Naive B cell (primary cell): Measurements from ENCODE around the gene USP43. TPM values are rescaled to one million over a fixed set of nuclear protein-coding genes. Genes with fewer than 3 reads are reported as not detected.

Experiments used
- ATAC-seq, 2 donors: fragments of 150-1000 bp; cut with Tn5 transposase; 2 replicates each; pipeline ENCODE4 v1.10.0; 2021; ENCODE audit warnings: low read depth in 2 of 2, mild to moderate bottlenecking in 2 of 2, moderate library complexity in 2 of 2
- DNase-seq: peaks from one replicate; pipeline ENCODE4 v3.0.0; 2022
- H3K27ac Mint-ChIP-seq, 6 donors: one replicate each; pipeline ENCODE4 v1.8.0; 2020 to 2022; ENCODE audit warnings: mild to moderate bottlenecking in 6 of 6, mixed read lengths in 6 of 6, moderate library complexity in 5 of 6, inconsistent platforms in 2 of 6
- H3K27me3 Mint-ChIP-seq, 3 donors: one replicate each; pipeline ENCODE4 v1.8.0; 2021 to 2022; ENCODE audit warnings: mixed read lengths in 3 of 3, mild to moderate bottlenecking in 1 of 3
- H3K36me3 Mint-ChIP-seq, 2 donors: one replicate each; pipeline ENCODE4 v1.8.0; 2020 to 2022; ENCODE audit warnings: mixed read lengths in 2 of 2, inconsistent platforms in 1 of 2, mild to moderate bottlenecking in 1 of 2
- H3K4me1 Mint-ChIP-seq, 3 donors: one replicate each; pipeline ENCODE4 v1.8.0; 2020 to 2022; ENCODE audit warnings: mixed read lengths in 3 of 3, inconsistent platforms in 1 of 3, mild to moderate bottlenecking in 1 of 3, moderate library complexity in 1 of 3
- H3K4me3 Mint-ChIP-seq, 8 donors: one replicate each; pipeline ENCODE4 v1.8.0; 2020 to 2022; ENCODE audit warnings: mild to moderate bottlenecking in 8 of 8, mixed read lengths in 8 of 8, moderate library complexity in 8 of 8, inconsistent platforms in 2 of 8
- H3K9me3 Mint-ChIP-seq, 7 donors: one replicate each; pipeline ENCODE4 v1.8.0; 2020 to 2022; ENCODE audit warnings: mixed read lengths in 7 of 7, mild to moderate bottlenecking in 5 of 7, inconsistent platforms in 2 of 7, moderate library complexity in 1 of 7
- polyA plus RNA-seq, 6 donors: library from polyadenylated mRNA; unstranded; fragments of 300-500 nt; fragmentation: Illumina TruSeq; gene quantifications; one replicate each; pipeline ENCODE4 v1.2.3, GENCODE V29; 2021; ENCODE audit warnings: low read depth in 6 of 6

Gene USP43
- polyA plus RNA-seq, 6 donors from 2014 or later = not detected

DNA sequence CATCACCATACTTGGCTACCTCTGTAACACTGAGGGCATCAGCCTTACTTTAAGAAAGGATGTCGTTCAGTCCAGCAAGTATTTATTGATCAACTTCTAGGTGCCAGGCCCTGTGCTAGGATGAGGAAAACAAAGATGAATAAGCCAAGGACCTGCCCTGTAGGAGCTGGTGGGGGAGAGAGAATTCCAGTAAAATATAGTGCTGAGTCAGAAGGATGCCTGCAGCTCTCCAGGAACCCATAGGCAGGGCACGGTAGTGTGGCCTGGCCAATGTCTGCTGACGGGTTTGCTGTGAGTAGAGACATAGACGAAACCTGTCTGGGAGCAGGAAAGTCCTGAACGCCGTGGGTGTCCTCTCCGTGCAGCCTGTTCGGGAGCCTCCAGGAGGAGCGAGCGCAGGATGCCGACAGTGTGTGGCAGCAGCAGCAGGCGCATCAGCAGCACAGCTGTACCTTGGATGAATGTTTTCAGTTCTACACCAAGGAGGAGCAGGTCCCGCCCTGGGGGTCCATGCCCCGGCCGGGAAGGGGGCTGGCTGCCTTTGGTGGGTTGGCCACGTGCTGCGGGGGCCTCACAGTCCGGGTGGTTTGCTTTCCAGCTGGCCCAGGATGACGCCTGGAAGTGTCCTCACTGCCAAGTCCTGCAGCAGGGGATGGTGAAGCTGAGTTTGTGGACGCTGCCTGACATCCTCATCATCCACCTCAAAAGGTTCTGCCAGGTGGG is 55.6 kb downstream of the USP43 start:
- ATAC-seq = no peak
- H3K4me1 Mint-ChIP-seq = peaks cover 0 to 13% (median 8%) of the 10 kb centered on the region in 3 donors
- no peak for DNase-seq
- H3K36me3 Mint-ChIP-seq = no peaks in the 10 kb centered on the region
- H3K9me3 Mint-ChIP-seq = no peaks in the 10 kb centered on the region
- H3K27ac Mint-ChIP-seq = no peak overlapping the region
- H3K27me3 Mint-ChIP-seq = no peaks in the 10 kb centered on the region
- H3K4me3 Mint-ChIP-seq = no peak overlapping the region

GRCh38 chr17:9702482-9702881 is 57.2 kb downstream of the USP43 start:
- no peak overlapping the region for H3K27ac Mint-ChIP-seq
- no peaks in the 10 kb centered on the region for H3K9me3 Mint-ChIP-seq
- H3K4me3 Mint-ChIP-seq = no peak overlapping the region
- DNase-seq (no peak), ATAC-seq (no peak)
- no peaks in the 10 kb centered on the region for H3K36me3 Mint-ChIP-seq
- no peaks in the 10 kb centered on the region for H3K27me3 Mint-ChIP-seq
- H3K4me1 Mint-ChIP-seq = peaks cover 0 to 13% (median 8%) of the 10 kb centered on the region in 3 donors

- Mint-ChIP-seq H3K4me1 (peaks cover 0 to 13% (median 8%) of the 10 kb centered on the region in 3 donors), H3K9me3 (peaks cover 0 to 4% (median 0%) of the 10 kb centered on the region in 7 donors), H3K36me3 (no peaks in the 10 kb centered on the region), H3K4me3 (peak overlapping the region in 2 of 8 donors; percentile 21 to 42), H3K27ac (peak overlapping the region in 1 of 6 donors; percentile 11), H3K27me3 (no peaks in the 10 kb centered on the region)
- DNase-seq (no peak), ATAC-seq (no peak)
Observed at GRCh38 chr17:9702914-9703780, 57.8 kb downstream of the USP43 start.

- DNase-seq (no peak), ATAC-seq (no peak)
- Mint-ChIP-seq H3K27ac (no peak overlapping the region), H3K4me3 (peak overlapping the region in 1 of 8 donors; percentile 7), H3K9me3 (peaks cover 0 to 6% (median 0%) of the 10 kb centered on the region in 7 donors), H3K4me1 (peaks cover 0 to 13% (median 8%) of the 10 kb centered on the region in 3 donors), H3K27me3 (no peaks in the 10 kb centered on the region), H3K36me3 (no peaks in the 10 kb centered on the region)
Observed at GRCh38 chr17:9703781-9704082, 58.4 kb downstream of the USP43 start.

DNA sequence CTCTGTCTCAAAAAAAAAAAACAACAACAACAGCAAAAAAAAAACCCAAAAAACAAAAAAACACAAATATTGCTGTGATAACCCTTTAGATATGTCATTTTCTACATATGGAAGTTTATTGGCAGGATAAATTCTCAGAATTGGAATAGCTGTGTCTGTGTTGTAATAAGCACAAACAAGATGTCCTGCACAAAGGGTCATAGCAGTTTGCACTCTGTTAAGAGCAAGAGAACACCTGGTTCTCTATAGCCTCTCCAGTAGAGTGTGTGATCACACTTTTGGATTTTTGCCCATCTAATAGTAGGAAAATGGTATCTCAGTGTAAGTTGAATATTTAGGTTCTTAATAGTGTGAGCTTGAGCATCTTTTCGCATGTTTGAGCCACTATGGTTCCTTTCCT is 60.4 kb downstream of the USP43 start:
- no peak overlapping the region for H3K27ac Mint-ChIP-seq
- no peak overlapping the region for H3K4me3 Mint-ChIP-seq
- peaks cover 0 to 13% (median 8%) of the 10 kb centered on the region in 3 donors for H3K4me1 Mint-ChIP-seq
- DNase-seq = no peak
- H3K27me3 Mint-ChIP-seq = no peaks in the 10 kb centered on the region
- H3K36me3 Mint-ChIP-seq = no peaks in the 10 kb centered on the region
- peaks cover 0 to 6% (median 0%) of the 10 kb centered on the region in 7 donors for H3K9me3 Mint-ChIP-seq
- no peak for ATAC-seq

- Mint-ChIP-seq H3K36me3 (no peaks in the 10 kb centered on the region), H3K4me3 (peak overlapping the region in 1 of 8 donors; percentile 23), H3K27ac (no peak overlapping the region), H3K27me3 (no peaks in the 10 kb centered on the region), H3K4me1 (peaks cover 0 to 8% (median 0%) of the 10 kb centered on the region in 3 donors), H3K9me3 (peaks cover 0 to 6% (median 0%) of the 10 kb centered on the region in 7 donors)
- no peak for DNase-seq
- no peak for ATAC-seq
Observed at GRCh38 chr17:9707948-9708347, 62.6 kb downstream of the USP43 start.

DNA sequence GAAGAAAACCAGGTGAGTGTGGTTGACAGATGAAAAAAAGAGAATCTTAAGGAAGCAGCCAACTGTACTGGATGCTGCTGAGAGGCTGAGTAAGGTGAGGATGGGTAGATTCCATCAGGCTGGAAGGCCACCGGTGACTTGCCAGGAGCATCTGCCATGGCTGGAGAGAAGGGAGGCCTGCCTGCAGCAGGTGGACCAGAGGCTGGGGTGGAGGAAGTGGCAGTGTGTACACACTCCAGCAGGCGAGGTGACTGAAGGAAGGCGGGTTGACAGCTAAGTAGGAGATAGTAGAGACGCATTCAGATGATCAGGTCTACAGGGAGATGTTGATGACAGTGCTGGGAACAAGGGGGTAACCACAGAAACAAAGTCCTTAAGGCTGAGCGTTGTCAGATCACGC is 69.5 kb downstream of the USP43 start:
- Mint-ChIP-seq H3K4me1 (no peaks in the 10 kb centered on the region), H3K27ac (no peak overlapping the region), H3K36me3 (no peaks in the 10 kb centered on the region), H3K27me3 (no peaks in the 10 kb centered on the region), H3K4me3 (no peak overlapping the region), H3K9me3 (no peaks in the 10 kb centered on the region)
- ATAC-seq = no peak
- DNase-seq = no peak

GRCh38 chr17:9715503-9716016 is 70.2 kb downstream of the USP43 start:
- Mint-ChIP-seq H3K36me3 (no peaks in the 10 kb centered on the region), H3K27ac (no peak overlapping the region), H3K9me3 (no peaks in the 10 kb centered on the region), H3K4me1 (no peaks in the 10 kb centered on the region), H3K27me3 (no peaks in the 10 kb centered on the region), H3K4me3 (no peak overlapping the region)
- ATAC-seq = no peak
- no peak for DNase-seq

GRCh38 chr17:9725575-9725974 is 80.3 kb downstream of the USP43 start:
- H3K27me3 Mint-ChIP-seq = peaks cover 0 to 8% (median 5%) of the 10 kb centered on the region in 3 donors

DNA sequence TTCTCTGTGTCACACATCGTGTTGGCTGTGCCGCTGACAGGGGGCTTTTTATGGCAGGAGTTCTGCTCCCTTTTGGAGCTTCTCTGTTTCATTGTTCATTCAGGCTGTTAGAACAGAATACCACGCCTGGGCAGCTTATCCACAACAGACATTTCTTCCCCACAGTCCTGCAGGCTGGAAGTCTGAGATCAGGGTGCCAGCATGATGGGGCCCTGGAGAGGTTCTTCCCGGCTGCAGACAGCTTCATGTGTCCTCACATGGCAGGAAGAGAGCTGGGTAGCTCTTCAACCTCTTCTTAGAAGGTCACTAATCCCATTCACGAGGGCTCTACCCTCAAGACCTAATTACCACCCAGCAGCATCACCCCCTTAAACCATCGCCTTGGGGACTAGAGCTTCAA is 81.0 kb downstream of the USP43 start:
- H3K27ac Mint-ChIP-seq = no peak overlapping the region
- ATAC-seq = no peak
- H3K9me3 Mint-ChIP-seq = peaks cover 0 to 1% (median 0%) of the 10 kb centered on the region in 7 donors

More at GRCh38 chr17:9725575-9725974, 80.3 kb downstream of the USP43 start:
- no peak overlapping the region for H3K27ac Mint-ChIP-seq
- no peak for ATAC-seq
- H3K36me3 Mint-ChIP-seq = no peaks in the 10 kb centered on the region
- H3K4me3 Mint-ChIP-seq = no peak overlapping the region
- peaks cover 0 to 4% (median 0%) of the 10 kb centered on the region in 3 donors for H3K4me1 Mint-ChIP-seq
- no peaks in the 10 kb centered on the region for H3K9me3 Mint-ChIP-seq
- DNase-seq = no peak

GRCh38 chr17:9728005-9728404 is 82.7 kb downstream of the USP43 start:
- no peak overlapping the region for H3K4me3 Mint-ChIP-seq
- peaks cover 0 to 8% (median 5%) of the 10 kb centered on the region in 3 donors for H3K27me3 Mint-ChIP-seq
- ATAC-seq (no peak), DNase-seq (no peak)
- peaks cover 0 to 4% (median 0%) of the 10 kb centered on the region in 3 donors for H3K4me1 Mint-ChIP-seq
- H3K27ac Mint-ChIP-seq = no peak overlapping the region
- H3K36me3 Mint-ChIP-seq = no peaks in the 10 kb centered on the region
- peaks cover 0 to 5% (median 0%) of the 10 kb centered on the region in 7 donors for H3K9me3 Mint-ChIP-seq

More for the DNA sequence above, 81.0 kb downstream of the USP43 start:
- DNase-seq = no peak
- Mint-ChIP-seq H3K27me3 (peaks cover 0 to 8% (median 5%) of the 10 kb centered on the region in 3 donors), H3K4me1 (peaks cover 0 to 4% (median 0%) of the 10 kb centered on the region in 3 donors), H3K36me3 (no peaks in the 10 kb centered on the region), H3K4me3 (no peak overlapping the region)

GRCh38 chr17:9728564-9728963 is 83.2 kb downstream of the USP43 start:
- no peak for ATAC-seq
- H3K36me3 Mint-ChIP-seq = no peaks in the 10 kb centered on the region

GRCh38 chr17:9729034-9729650 is 83.8 kb downstream of the USP43 start:
- ATAC-seq = no peak
- Mint-ChIP-seq H3K27me3 (peaks cover 0 to 8% (median 5%) of the 10 kb centered on the region in 3 donors), H3K27ac (no peak overlapping the region), H3K4me1 (peaks cover 0 to 4% (median 0%) of the 10 kb centered on the region in 3 donors), H3K4me3 (no peak overlapping the region), H3K9me3 (peaks cover 0 to 5% (median 0%) of the 10 kb centered on the region in 7 donors), H3K36me3 (no peaks in the 10 kb centered on the region)
- peak; percentile 3 for DNase-seq

More at GRCh38 chr17:9728564-9728963, 83.2 kb downstream of the USP43 start:
- H3K4me3 Mint-ChIP-seq = no peak overlapping the region
- DNase-seq = no peak
- peaks cover 0 to 8% (median 5%) of the 10 kb centered on the region in 3 donors for H3K27me3 Mint-ChIP-seq
- H3K9me3 Mint-ChIP-seq = peaks cover 0 to 5% (median 0%) of the 10 kb centered on the region in 7 donors
- no peak overlapping the region for H3K27ac Mint-ChIP-seq
- H3K4me1 Mint-ChIP-seq = peaks cover 0 to 4% (median 0%) of the 10 kb centered on the region in 3 donors
